ENCODE data around the gene TP53. TPM values are rescaled to one million over a fixed set of nuclear protein-coding genes. Genes with fewer than 3 reads are reported as not detected.
A peak's percentile ranks its signal among the peaks of the same experiment; 100 is the strongest.

TP53 gene
- total RNA-seq, 2 experiments from 2014 or later, result 129 to 138 TPM

DNA sequence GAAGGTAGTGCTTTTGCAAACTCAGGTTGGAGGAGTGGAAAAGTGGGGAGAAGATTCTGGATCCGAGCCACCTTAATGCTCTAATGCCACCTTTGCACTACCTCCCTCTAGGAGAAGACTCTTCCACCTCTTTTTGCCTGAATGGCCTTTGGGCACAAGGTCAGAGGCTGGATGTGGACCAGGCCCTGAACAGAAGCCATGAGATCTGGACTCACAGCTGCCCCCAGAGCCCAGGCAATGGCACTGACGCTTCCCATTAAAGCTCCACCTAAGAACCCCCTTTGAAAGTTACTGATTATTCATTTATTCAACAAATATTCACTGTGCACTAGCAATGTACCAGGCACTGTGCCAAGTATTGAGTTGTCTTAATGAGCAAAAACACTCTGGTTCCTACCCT is 54.2 kb downstream of the TP53 start:
- Mint-ChIP-seq H3K4me1 (ENCODE audit: low read depth) (no peaks in the 10 kb centered on the region), H3K4me3 (no peak overlapping the region), H3K27me3 (no peaks in the 10 kb centered on the region), H3K36me3 (ENCODE audit: low read depth) (no peaks in the 10 kb centered on the region), H3K27ac (no peak overlapping the region), H3K9me3 (no peaks in the 10 kb centered on the region)
- TF ChIP-seq, protein P1, sequence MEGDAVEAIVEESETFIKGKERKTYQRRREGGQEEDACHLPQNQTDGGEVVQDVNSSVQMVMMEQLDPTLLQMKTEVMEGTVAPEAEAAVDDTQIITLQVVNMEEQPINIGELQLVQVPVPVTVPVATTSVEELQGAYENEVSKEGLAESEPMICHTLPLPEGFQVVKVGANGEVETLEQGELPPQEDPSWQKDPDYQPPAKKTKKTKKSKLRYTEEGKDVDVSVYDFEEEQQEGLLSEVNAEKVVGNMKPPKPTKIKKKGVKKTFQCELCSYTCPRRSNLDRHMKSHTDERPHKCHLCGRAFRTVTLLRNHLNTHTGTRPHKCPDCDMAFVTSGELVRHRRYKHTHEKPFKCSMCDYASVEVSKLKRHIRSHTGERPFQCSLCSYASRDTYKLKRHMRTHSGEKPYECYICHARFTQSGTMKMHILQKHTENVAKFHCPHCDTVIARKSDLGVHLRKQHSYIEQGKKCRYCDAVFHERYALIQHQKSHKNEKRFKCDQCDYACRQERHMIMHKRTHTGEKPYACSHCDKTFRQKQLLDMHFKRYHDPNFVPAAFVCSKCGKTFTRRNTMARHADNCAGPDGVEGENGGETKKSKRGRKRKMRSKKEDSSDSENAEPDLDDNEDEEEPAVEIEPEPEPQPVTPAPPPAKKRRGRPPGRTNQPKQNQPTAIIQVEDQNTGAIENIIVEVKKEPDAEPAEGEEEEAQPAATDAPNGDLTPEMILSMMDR (IDR thresholded peaks at IDR 0.05), result no peak
- DNase-seq, result no peak
- CTCF ChIA-PET, result interaction anchor here (1.0 to 5.9 kb wide), 9 partner anchors 10 to 244 kb away, joined by 3 to 63 read pairs (median 4); partner anchors contain the start of genes ATP1B2, FXR2, TP53 and WRAP53
- ATAC-seq, result no peak
- intact Hi-C loops (cut with micrococcal nuclease), result loop anchor here (5.0 kb wide), 1 partner anchor 54 kb away; the partner anchor contains the start of genes TP53 and WRAP53
- POLR2A ChIA-PET, result interaction anchor here (0.6 to 1.4 kb wide), 5 partner anchors 15 to 64 kb away, joined by 3 to 4 read pairs (median 4); partner anchors contain the start of genes ATP1B2 and TP53

DNA sequence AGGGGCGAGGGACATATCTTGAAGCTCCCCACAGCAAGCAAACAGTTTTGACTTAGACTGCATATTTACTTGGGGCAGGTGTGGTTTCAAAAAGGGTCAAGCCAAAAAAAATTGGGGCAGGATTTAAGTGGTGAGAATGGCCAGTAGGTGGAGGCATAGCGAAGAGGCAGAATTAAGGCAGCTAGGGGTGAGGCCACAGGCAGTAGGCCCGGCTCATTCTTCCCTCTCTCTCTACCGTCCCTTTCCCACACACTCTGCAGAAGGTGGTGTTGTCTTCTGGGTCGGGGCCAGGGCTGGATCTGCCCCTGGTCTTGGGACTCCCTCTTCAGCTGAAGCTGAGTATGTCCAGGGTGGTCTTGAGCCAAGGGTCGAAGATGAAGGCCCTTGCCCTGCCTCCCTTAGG is 54.8 kb downstream of the TP53 start:
- peak; percentile 48 for ATAC-seq
- Mint-ChIP-seq H3K27ac (no peak overlapping the region), H3K27me3 (no peaks in the 10 kb centered on the region)

DNA sequence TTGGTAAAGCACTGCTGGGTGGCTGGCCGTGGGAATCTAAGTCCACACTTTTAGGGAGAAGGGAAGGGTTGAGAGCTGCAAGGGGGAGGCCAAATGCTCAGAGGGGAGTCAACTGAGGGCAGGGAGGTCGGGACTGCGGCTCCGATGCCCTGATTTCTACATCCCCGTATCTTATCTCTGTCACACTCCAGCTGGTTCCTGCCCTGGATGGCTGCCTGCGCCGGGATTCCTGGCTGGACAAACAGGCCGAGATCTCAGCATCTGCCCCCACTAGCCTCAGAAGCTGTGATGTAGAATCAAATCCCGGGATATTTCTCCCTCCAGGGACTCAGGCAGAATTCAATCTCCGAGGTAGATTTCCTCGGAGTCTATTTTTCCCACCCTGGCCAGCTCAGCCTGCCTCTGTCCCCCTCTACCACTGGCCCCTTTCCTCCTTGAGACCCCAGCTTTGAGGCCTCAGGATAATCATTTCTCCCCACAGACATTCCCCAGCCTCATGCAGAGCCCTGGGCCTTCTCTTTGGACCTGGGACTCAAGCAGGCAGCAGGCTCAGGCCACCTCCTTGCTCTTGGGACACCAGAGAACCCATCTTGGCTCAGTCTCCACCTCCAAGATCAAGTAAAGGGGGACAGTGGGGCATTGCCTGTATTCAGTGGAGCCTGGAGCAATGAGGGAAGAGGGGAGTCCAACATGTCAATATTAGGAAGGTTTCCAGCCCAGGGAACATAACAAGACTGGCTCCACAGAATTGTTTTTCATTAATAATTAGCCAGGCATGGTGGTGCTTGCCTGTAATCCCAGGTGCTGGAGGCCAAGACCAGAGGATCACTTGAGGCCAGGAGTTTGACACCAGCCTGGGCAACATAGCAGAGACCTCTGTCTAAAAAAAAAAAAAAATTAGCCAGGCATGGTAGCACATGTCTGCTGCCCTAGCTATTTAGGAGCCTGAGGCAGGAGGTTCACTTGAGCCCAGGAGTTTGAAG is 55.6 kb downstream of the TP53 start:
- no peak for ATAC-seq
- Mint-ChIP-seq H3K27me3 (no peaks in the 10 kb centered on the region), H3K27ac (no peak overlapping the region), H3K36me3 (ENCODE audit: low read depth) (no peaks in the 10 kb centered on the region), H3K9me3 (no peaks in the 10 kb centered on the region), H3K4me3 (no peak overlapping the region), H3K4me1 (ENCODE audit: low read depth) (peaks cover 8% of the 10 kb centered on the region)
- TF ChIP-seq, protein P1 (IDR thresholded peaks at IDR 0.05), result no peak
- intact Hi-C loops (cut with micrococcal nuclease), result loop anchor here (5.0 kb wide), 1 partner anchor 56 kb away; the partner anchor contains the start of genes TP53 and WRAP53
- DNase-seq, result no peak
- ChIA-PET CTCF (interaction anchor here (0.8 to 5.9 kb wide), 11 partner anchors 11 to 243 kb away, joined by 3 to 63 read pairs (median 3); partner anchors contain the start of genes FXR2, TP53 and WRAP53), POLR2A (interaction anchor here (0.5 to 1.2 kb wide), 6 partner anchors 19 to 75 kb away, joined by 3 to 4 read pairs (median 3); partner anchors contain the start of genes ATP1B2, TP53 and WRAP53)

More for the DNA sequence above, 54.8 kb downstream of the TP53 start:
- Mint-ChIP-seq H3K4me3 (no peak overlapping the region), H3K9me3 (no peaks in the 10 kb centered on the region), H3K4me1 (ENCODE audit: low read depth) (peaks cover 3% of the 10 kb centered on the region), H3K36me3 (ENCODE audit: low read depth) (no peaks in the 10 kb centered on the region)
- ChIA-PET CTCF (interaction anchor here (0.8 to 5.9 kb wide), 11 partner anchors 10 to 244 kb away, joined by 3 to 63 read pairs (median 3); partner anchors contain the start of genes ATP1B2, FXR2, TP53 and WRAP53), POLR2A (interaction anchor here (0.5 to 1.4 kb wide), 9 partner anchors 16 to 74 kb away, joined by 3 to 4 read pairs (median 3); partner anchors contain the start of genes ATP1B2, TP53 and WRAP53)
- peak; percentile 60 for DNase-seq
- TF ChIP-seq, protein P1 (IDR thresholded peaks at IDR 0.05), result peak; percentile 56
- intact Hi-C loops (cut with micrococcal nuclease), result loop anchor here (5.0 kb wide), 1 partner anchor 55 kb away; the partner anchor contains the start of genes TP53 and WRAP53

GRCh38 chr17:7629939-7630571 is 57.2 kb downstream of the TP53 start, which contains the start of gene SHBG:
Gene SHBG (plus strand): TSS chr17:7630135. CDS start chr17:7630173, 38 bp downstream.
- ChIA-PET POLR2A (interaction anchor here (1.4 to 1.6 kb wide), 2 partner anchors 43 to 57 kb away, joined by 3 to 9 read pairs; partner anchors contain the start of gene TP53), CTCF (interaction anchor here (0.9 to 5.9 kb wide), 2 partner anchors 58 to 84 kb away, joined by 3 to 63 read pairs; partner anchors contain the start of genes TP53 and WRAP53)
- no peak within 1 kb of the TSS for H3K27ac Mint-ChIP-seq
- intact Hi-C loops (cut with micrococcal nuclease), result loop anchor here (5.0 kb wide), 1 partner anchor 57 kb away; the partner anchor contains the start of genes TP53 and WRAP53
- H3K27me3 Mint-ChIP-seq, result no peaks in the 10 kb centered on the region
- H3K9me3 Mint-ChIP-seq, result no peaks in the 10 kb centered on the region
- no peaks in the 10 kb centered on the region for H3K36me3 Mint-ChIP-seq (ENCODE audit: low read depth)
- DNase-seq, result no peak
- H3K4me3 Mint-ChIP-seq, result no peak within 1 kb of the TSS
- H3K4me1 Mint-ChIP-seq (ENCODE audit: low read depth), result peaks cover 10% of the 10 kb centered on the region
- TF ChIP-seq, protein P1 (IDR thresholded peaks at IDR 0.05), result no peak
- ATAC-seq, result no peak
